ENCODE data around the gene GDA.

The GDA gene

DNA sequence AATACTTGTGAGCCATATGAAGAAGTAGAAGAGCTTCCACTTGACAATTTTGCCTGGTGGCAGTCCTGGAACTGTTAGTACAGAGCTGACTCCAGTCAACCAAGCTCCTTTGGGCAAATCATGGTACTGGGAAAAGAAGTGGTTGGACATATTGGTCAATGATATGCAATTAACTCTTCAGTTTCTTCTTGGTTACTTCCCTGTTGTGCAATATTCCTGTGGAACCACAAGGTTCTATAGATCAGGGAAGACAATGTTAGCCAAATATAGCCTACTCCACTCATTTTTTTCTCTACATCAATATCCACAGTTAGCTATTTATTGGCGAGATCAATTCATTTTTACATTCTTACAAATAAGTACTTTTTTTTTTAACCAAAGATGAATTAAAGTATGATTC is 14.4 kb upstream of the GDA start:
- ChIA-PET CTCF (no interaction called here), POLR2A (no interaction called here)
- no peak overlapping the region for H3K4me3 ChIP-seq (ENCODE audit: low read depth, low read length)
- no peak for DNase-seq (ENCODE audit: low read depth, low spot score)
- TF ChIP-seq, protein P1, sequence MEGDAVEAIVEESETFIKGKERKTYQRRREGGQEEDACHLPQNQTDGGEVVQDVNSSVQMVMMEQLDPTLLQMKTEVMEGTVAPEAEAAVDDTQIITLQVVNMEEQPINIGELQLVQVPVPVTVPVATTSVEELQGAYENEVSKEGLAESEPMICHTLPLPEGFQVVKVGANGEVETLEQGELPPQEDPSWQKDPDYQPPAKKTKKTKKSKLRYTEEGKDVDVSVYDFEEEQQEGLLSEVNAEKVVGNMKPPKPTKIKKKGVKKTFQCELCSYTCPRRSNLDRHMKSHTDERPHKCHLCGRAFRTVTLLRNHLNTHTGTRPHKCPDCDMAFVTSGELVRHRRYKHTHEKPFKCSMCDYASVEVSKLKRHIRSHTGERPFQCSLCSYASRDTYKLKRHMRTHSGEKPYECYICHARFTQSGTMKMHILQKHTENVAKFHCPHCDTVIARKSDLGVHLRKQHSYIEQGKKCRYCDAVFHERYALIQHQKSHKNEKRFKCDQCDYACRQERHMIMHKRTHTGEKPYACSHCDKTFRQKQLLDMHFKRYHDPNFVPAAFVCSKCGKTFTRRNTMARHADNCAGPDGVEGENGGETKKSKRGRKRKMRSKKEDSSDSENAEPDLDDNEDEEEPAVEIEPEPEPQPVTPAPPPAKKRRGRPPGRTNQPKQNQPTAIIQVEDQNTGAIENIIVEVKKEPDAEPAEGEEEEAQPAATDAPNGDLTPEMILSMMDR (IDR thresholded peaks at IDR 0.05; ENCODE audit: insufficient read depth, low read length, missing control alignments), result no peak

DNA sequence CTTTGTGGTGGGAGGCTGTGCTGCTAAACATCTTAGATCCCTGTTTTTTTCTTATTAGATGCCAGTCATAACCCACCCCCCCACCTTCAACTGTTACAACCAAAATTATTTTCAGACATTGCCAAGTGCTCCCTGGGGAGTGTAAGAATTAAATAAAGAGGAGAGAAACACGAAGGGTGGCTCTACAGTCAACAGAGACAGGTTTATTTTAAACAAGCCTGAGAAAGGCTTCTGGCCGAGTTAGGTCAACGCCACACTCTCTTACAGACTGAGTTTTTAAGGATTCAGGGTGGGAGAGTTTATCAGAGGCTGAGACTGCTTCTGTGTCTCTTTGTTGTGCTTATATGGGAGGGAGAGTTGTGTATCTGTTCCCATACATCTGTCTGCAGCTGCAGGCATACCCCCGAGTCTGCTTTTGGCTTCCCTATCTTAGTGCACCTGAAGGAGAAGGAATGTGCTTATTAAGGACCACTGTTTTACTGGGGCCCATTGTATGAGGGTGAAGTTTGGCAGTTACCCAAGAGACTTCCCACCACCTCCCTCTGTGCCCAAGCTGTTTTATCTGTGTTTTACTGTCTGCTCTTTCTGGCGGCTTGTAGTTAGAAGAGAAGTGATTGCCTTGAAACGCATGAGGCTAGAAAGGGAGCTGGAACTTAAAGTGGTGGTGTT is 11.4 kb upstream of the GDA start:
- ChIA-PET CTCF (no interaction called here), POLR2A (no interaction called here)
- no peak for DNase-seq (ENCODE audit: low read depth, low spot score)
- TF ChIP-seq, protein P1 (IDR thresholded peaks at IDR 0.05; ENCODE audit: insufficient read depth, low read length, missing control alignments), result no peak
- H3K4me3 ChIP-seq (ENCODE audit: low read depth, low read length), result no peak overlapping the region

DNA sequence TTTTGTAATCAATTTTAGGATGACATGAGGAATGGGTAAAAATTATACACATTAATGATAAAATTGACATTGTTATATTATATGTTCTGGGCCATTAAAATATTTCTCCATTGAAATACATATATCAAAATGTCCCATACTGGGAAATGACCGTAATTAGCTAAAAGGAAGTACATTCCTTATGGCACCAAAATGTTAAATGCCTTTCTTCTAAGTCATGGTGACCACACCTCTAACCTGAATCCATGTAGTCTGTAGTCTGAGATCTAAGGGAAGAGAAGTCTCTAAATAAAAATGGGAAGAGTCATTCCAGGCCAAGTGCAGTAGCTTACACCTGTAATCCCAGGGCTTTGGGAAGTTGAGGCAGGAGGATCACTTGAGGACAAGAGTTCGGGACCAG is 10.0 kb upstream of the GDA start:
- no peak for DNase-seq (ENCODE audit: low read depth, low spot score)
- H3K4me3 ChIP-seq (ENCODE audit: low read depth, low read length), result no peak overlapping the region
- ChIA-PET CTCF (no interaction called here), POLR2A (no interaction called here)
- TF ChIP-seq, protein P1 (IDR thresholded peaks at IDR 0.05; ENCODE audit: insufficient read depth, low read length, missing control alignments), result no peak

DNA sequence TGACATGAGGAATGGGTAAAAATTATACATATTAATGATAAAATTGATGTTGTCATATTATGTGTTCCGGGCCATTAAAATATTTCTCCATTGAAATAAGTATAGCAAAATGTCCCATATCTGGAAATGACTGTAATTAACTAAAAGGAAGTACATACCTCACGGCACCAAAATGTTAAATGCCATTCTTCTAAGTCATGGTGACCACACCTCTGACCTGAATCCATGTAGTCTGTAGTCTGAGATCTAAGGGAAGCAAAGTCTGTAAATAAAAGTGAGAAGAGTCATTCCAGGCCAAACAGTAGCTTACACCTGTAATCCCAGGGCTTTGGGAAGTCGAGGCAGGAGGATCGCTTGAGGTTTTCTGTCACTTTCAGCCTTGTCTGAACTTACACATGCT is 8.7 kb upstream of the GDA start:
- CTCF ChIA-PET, result no interaction called here

DNA sequence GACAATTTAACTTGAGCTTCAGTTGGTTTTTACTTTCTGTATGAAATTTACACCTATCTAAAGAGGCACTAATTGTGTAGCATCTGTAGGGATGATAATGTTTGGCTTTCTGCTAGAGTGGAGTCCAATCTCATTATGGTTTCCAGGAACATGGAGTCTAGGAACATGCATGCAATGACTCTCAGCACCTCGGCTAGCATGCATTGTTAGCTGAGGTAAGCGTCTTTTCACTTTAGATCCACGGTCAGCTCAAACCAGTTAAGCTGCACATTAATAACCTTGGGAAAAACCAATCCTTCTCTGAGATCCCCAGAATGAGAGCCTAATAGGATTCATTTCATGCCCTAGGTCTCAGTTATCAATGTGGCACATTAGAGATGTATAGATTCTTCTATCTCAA is 7.8 kb upstream of the GDA start:
- TF ChIP-seq, protein P1 (IDR thresholded peaks at IDR 0.05; ENCODE audit: insufficient read depth, low read length, missing control alignments), result no peak
- ChIA-PET CTCF (no interaction called here), POLR2A (no interaction called here)
- no peak for DNase-seq (ENCODE audit: low read depth, low spot score)
- no peak overlapping the region for H3K4me3 ChIP-seq (ENCODE audit: low read depth, low read length)

More for the DNA sequence above, 8.7 kb upstream of the GDA start:
- POLR2A ChIA-PET, result no interaction called here
- no peak for DNase-seq (ENCODE audit: low read depth, low spot score)
- TF ChIP-seq, protein P1 (IDR thresholded peaks at IDR 0.05; ENCODE audit: insufficient read depth, low read length, missing control alignments), result no peak
- H3K4me3 ChIP-seq (ENCODE audit: low read depth, low read length), result no peak overlapping the region

DNA sequence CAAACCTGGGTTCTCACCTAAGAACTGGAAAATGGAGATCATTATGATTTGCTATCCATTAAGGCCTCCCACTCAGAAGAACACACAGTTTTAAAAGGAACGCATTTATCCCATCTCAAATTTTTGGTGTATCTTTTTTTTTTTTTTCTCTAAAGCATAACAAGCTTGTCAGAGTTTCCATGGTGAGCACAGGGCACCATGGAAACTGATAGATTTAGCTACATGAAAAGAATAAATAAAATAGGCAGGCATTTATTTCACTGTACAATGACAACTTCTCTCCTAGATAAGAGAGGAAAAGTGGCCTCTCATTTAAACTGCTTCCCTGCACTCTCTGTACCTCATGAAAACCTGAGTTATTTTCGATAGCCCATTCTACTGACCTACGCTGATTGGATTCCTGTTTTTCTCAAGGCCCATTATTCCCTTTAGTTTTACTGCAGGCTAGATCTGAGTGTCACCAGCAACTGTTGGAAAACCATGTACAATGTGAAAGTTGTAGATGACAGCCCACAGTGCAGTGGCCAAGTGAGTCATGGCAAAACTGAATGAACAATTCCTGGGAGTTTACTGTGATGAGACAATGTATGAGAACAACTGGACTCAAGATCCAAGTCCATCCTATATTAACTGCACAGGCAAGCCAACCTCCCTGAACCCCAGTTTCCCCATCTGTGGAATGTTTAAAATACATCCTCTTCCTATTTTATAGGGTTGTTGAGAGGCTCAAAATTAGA is 4.3 kb upstream of the GDA start:
- TF ChIP-seq, protein P1 (IDR thresholded peaks at IDR 0.05; ENCODE audit: insufficient read depth, low read length, missing control alignments), result no peak
- no peak overlapping the region for H3K4me3 ChIP-seq (ENCODE audit: low read depth, low read length)
- ChIA-PET POLR2A (no interaction called here), CTCF (no interaction called here)
- DNase-seq (ENCODE audit: low read depth, low spot score), result no peak
